NAMALWA (cell line): ENCODE data around the gene ZNF648.
"Not testable (repeated sequence)": the region's sequence is repeated elsewhere in the genome, so short reads cannot be mapped to it uniquely, and the experiment has no call there.

Experiments used
- DNase-seq: peaks from one replicate; pipeline ENCODE4 v3.0.0-alpha.2; 2015; ENCODE audit warnings: low spot score

The ZNF648 gene

GRCh38 chr1:182069028-182069466 lies 7.5 kb upstream of the ZNF648 start:
- DNase-seq: peak; percentile 53

- no peak for DNase-seq
Measured at GRCh38 chr1:182066934-182067333, 5.4 kb upstream of the ZNF648 start.

- DNase-seq: no peak
Measured at GRCh38 chr1:182065126-182065845, 3.8 kb upstream of the ZNF648 start.

- no peak for DNase-seq
Measured at GRCh38 chr1:182064611-182065010, 3.1 kb upstream of the ZNF648 start.

GRCh38 chr1:182062223-182062622 lies 711 bp upstream of the ZNF648 start:
- no peak for DNase-seq

- no peak for DNase-seq
Measured at GRCh38 chr1:182060877-182061276, 635 bp downstream of the ZNF648 start.

GRCh38 chr1:182059936-182060335 lies 1.6 kb downstream of the ZNF648 start:
- DNase-seq: no peak

GRCh38 chr1:182056601-182057366 lies 4.7 kb downstream of the ZNF648 start:
- DNase-seq: no peak

- DNase-seq: peak; percentile 82
Measured at GRCh38 chr1:182054698-182055326, 6.7 kb downstream of the ZNF648 start.

GRCh38 chr1:182052355-182052754 lies 9.2 kb downstream of the ZNF648 start:
- DNase-seq: no peak

- no peak for DNase-seq
Measured at GRCh38 chr1:182051938-182052337, 9.6 kb downstream of the ZNF648 start.

GRCh38 chr1:182050481-182051448 lies 10.7 kb downstream of the ZNF648 start:
- no peak for DNase-seq

GRCh38 chr1:182048562-182048961 lies 12.9 kb downstream of the ZNF648 start:
- DNase-seq: no peak

- no peak for DNase-seq
Measured at GRCh38 chr1:182046763-182047162, 14.7 kb downstream of the ZNF648 start.

- DNase-seq: not testable (repeated sequence)
Measured at GRCh38 chr1:182045481-182045880, 16.0 kb downstream of the ZNF648 start.

- no peak for DNase-seq
Measured at GRCh38 chr1:182041615-182042014, 19.9 kb downstream of the ZNF648 start.

GRCh38 chr1:182038220-182038619 lies 23.3 kb downstream of the ZNF648 start:
- DNase-seq: no peak

GRCh38 chr1:182035097-182035770 lies 26.3 kb downstream of the ZNF648 start:
- peak; percentile 26 for DNase-seq

- no peak for DNase-seq
Measured at GRCh38 chr1:182032251-182032650, 29.3 kb downstream of the ZNF648 start.

- peak; percentile 99 for DNase-seq
Measured at GRCh38 chr1:182029379-182030331, 31.9 kb downstream of the ZNF648 start.
